ENCODE results near the gene PCGF1.

PCGF1 gene

GRCh38 chr2:74502720-74503505 lies 4.6 kb downstream of the PCGF1 start:
- TF ChIP-seq SPI1 (IDR thresholded peaks at IDR 0.05; ENCODE audit: low read depth, low read length) (no peak), PAX5 (IDR thresholded peaks at IDR 0.05; ENCODE audit: insufficient read depth, low read length, severe bottlenecking) (no peak), POLR2A (IDR thresholded peaks at IDR 0.05; ENCODE audit: low read depth, low read length) (peak; percentile 60; the same call in 1 of the 2 replicates), TAF1 (IDR thresholded peaks at IDR 0.05; ENCODE audit: low read depth, low read length) (peak; percentile 34; the same call in 1 of the 2 replicates), POLR2AphosphoS5 (IDR thresholded peaks at IDR 0.05; ENCODE audit: low read depth, low read length) (0 out of 2 replicates have a peak, but pooled peaks have one; percentile 29), POU2F2 (IDR thresholded peaks at IDR 0.05; ENCODE audit: low read depth, low read length) (no peak)
- DNase-seq (ENCODE audit: insufficient read length, low spot score) = no peak
- peak; percentile 66 for FAIRE-seq

- FAIRE-seq = no peak
- no peak for DNase-seq (ENCODE audit: insufficient read length, low spot score)
- TF ChIP-seq POLR2AphosphoS5 (IDR thresholded peaks at IDR 0.05; ENCODE audit: low read depth, low read length) = no peak
Observed at GRCh38 chr2:74502147-74502719, 5.3 kb downstream of the PCGF1 start.

- no peak for TF ChIP-seq SPI1 (IDR thresholded peaks at IDR 0.05; ENCODE audit: low read depth, low read length)
- no peak for TF ChIP-seq POLR2AphosphoS5 (IDR thresholded peaks at IDR 0.05; ENCODE audit: low read depth, low read length)
- no peak for TF ChIP-seq POU2F2 (IDR thresholded peaks at IDR 0.05; ENCODE audit: low read depth, low read length)
- FAIRE-seq (no peak), DNase-seq (ENCODE audit: insufficient read length, low spot score) (no peak)
Observed at GRCh38 chr2:74501335-74502071, 6.0 kb downstream of the PCGF1 start.

GRCh38 chr2:74500578-74500946 lies 6.9 kb downstream of the PCGF1 start:
- DNase-seq (ENCODE audit: insufficient read length, low spot score) (no peak), FAIRE-seq (no peak)
- TF ChIP-seq TAF1 (IDR thresholded peaks at IDR 0.05; ENCODE audit: low read depth, low read length) = no peak
- no peak for TF ChIP-seq SPI1 (IDR thresholded peaks at IDR 0.05; ENCODE audit: low read depth, low read length)
- no peak for TF ChIP-seq POU2F2 (IDR thresholded peaks at IDR 0.05; ENCODE audit: low read depth, low read length)
- no peak for TF ChIP-seq PAX5 (IDR thresholded peaks at IDR 0.05; ENCODE audit: insufficient read depth, low read length, severe bottlenecking)
- no peak for TF ChIP-seq POLR2AphosphoS5 (IDR thresholded peaks at IDR 0.05; ENCODE audit: low read depth, low read length)
- no peak for TF ChIP-seq POLR2A (IDR thresholded peaks at IDR 0.05; ENCODE audit: low read depth, low read length)

GRCh38 chr2:74499940-74500577 lies 7.4 kb downstream of the PCGF1 start:
- DNase-seq (ENCODE audit: insufficient read length, low spot score) (no peak), FAIRE-seq (no peak)
- TF ChIP-seq TAF1 (IDR thresholded peaks at IDR 0.05; ENCODE audit: low read depth, low read length) (no peak), PAX5 (IDR thresholded peaks at IDR 0.05; ENCODE audit: insufficient read depth, low read length, severe bottlenecking) (no peak), SPI1 (IDR thresholded peaks at IDR 0.05; ENCODE audit: low read depth, low read length) (no peak), POU2F2 (IDR thresholded peaks at IDR 0.05; ENCODE audit: low read depth, low read length) (no peak), POLR2A (IDR thresholded peaks at IDR 0.05; ENCODE audit: low read depth, low read length) (no peak), POLR2AphosphoS5 (IDR thresholded peaks at IDR 0.05; ENCODE audit: low read depth, low read length) (no peak)

- TF ChIP-seq POLR2AphosphoS5 (IDR thresholded peaks at IDR 0.05; ENCODE audit: low read depth, low read length) (no peak), PAX5 (IDR thresholded peaks at IDR 0.05; ENCODE audit: insufficient read depth, low read length, severe bottlenecking) (no peak), POU2F2 (IDR thresholded peaks at IDR 0.05; ENCODE audit: low read depth, low read length) (no peak), SPI1 (IDR thresholded peaks at IDR 0.05; ENCODE audit: low read depth, low read length) (no peak), POLR2A (IDR thresholded peaks at IDR 0.05; ENCODE audit: low read depth, low read length) (no peak), TAF1 (IDR thresholded peaks at IDR 0.05; ENCODE audit: low read depth, low read length) (no peak)
- DNase-seq (ENCODE audit: insufficient read length, low spot score) = no peak
Observed at GRCh38 chr2:74499267-74499939, 8.1 kb downstream of the PCGF1 start, which contains the start of gene LBX2. TSS of gene LBX2 (minus strand) at chr2:74499603. CDS start at chr2:74499537, 66 bp downstream.

GRCh38 chr2:74498500-74499266 lies 8.8 kb downstream of the PCGF1 start:
- TF ChIP-seq TAF1 (IDR thresholded peaks at IDR 0.05; ENCODE audit: low read depth, low read length) (no peak), POLR2AphosphoS5 (IDR thresholded peaks at IDR 0.05; ENCODE audit: low read depth, low read length) (no peak), POLR2A (IDR thresholded peaks at IDR 0.05; ENCODE audit: low read depth, low read length) (no peak), SPI1 (IDR thresholded peaks at IDR 0.05; ENCODE audit: low read depth, low read length) (no peak), PAX5 (IDR thresholded peaks at IDR 0.05; ENCODE audit: insufficient read depth, low read length, severe bottlenecking) (no peak), POU2F2 (IDR thresholded peaks at IDR 0.05; ENCODE audit: low read depth, low read length) (no peak)
- no peak for DNase-seq (ENCODE audit: insufficient read length, low spot score)
- peak; percentile 31 for FAIRE-seq

More at GRCh38 chr2:74499267-74499939, 8.1 kb downstream of the PCGF1 start, which contains the start of gene LBX2:
- FAIRE-seq = no peak

GRCh38 chr2:74497777-74498499 lies 9.6 kb downstream of the PCGF1 start:
- peak; percentile 38 for FAIRE-seq
- no peak for DNase-seq (ENCODE audit: insufficient read length, low spot score)
- TF ChIP-seq POLR2AphosphoS5 (IDR thresholded peaks at IDR 0.05; ENCODE audit: low read depth, low read length) (no peak), POLR2A (IDR thresholded peaks at IDR 0.05; ENCODE audit: low read depth, low read length) (no peak), POU2F2 (IDR thresholded peaks at IDR 0.05; ENCODE audit: low read depth, low read length) (no peak), TAF1 (IDR thresholded peaks at IDR 0.05; ENCODE audit: low read depth, low read length) (no peak), PAX5 (IDR thresholded peaks at IDR 0.05; ENCODE audit: insufficient read depth, low read length, severe bottlenecking) (no peak), SPI1 (IDR thresholded peaks at IDR 0.05; ENCODE audit: low read depth, low read length) (no peak)
